GM18502 (cell line): Measurements from ENCODE around the gene PDZD4.
A peak's percentile ranks its signal among the peaks of the same experiment; 100 is the strongest.

Experiments
- ATAC-seq: cut with Tn5 transposase; IDR thresholded peaks from one replicate; pipeline ENCODE4 v1.9.1; 2021; ENCODE audit warnings: mild to moderate bottlenecking; ENCODE audit not compliant: unreplicated experiment, poor library complexity

The PDZD4 gene

DNA sequence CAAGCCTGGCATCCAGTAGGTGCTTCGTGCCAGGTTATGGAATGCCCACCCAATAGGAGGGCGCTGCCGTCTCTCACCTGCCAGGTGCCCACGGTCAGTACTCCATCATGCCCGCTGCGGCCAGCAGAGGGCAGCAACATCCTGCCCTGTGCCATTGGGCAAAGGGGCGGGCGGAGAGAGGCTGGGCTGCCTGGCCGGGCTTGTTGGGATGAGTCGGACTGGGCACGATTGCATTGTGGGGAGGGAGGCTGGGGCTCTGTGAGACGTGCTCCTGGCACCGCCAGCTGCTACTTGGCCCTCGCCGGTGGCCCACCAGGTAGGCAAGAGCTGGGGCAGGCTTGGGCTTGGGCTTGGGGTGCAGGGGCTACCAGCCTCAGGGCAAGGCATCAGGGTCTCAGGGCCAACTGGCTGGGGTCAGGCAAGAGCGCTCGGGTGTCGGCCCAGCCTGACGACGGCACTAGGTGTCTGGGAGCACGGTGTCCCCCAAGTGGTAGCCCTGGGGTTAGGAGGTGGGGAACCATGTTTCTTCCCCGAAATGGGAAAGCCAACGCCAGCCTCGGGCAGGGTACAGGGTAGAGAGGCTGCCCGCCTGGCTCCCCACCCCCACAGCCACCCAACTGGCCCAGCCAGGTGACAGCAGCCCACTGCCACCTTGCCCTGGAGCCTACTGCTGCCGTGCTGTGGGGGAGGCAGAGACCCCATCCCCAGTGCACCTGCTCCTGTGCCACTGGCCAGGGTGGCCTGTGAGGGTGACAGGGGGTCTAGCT is 66.2 kb downstream of the PDZD4 start, which contains the start of gene PLXNB3:
PLXNB3 (plus strand) TSS at position 261 of the 767 bp plus-strand sequence. CDS start 1,287 bp downstream, outside the sequence.
- ATAC-seq, result peak; percentile 70

DNA sequence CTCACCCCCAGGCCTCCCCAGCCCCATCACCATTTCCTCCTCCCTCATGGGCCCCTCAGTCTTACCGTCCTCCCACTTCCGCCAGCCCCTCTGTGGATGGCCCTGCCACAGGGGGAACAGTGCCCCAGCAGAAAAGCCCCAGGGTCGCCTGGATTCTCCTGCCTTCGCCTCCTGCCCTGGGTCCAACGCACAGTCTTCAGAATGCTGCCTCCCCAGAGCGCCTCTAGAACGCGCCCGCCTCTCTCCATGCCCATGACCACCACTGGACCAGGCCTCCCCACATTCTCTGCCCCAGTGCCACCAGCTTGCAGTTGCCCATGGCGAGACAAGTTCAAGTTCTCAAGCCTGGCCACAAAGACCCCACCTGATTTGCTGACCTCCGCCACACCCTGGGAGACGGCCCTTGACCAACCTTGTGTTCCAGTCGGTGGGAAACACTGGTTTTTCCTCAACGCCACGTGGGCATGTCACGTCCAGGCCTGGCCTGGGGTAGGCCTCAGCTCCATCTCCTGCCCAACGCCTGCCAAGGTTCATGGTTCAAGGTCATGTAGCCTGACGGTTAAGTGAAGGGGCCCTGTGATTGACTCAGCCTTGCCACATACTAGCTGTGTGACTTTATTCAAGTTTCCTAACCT is 66.9 kb downstream of the PDZD4 start:
- no peak for ATAC-seq

DNA sequence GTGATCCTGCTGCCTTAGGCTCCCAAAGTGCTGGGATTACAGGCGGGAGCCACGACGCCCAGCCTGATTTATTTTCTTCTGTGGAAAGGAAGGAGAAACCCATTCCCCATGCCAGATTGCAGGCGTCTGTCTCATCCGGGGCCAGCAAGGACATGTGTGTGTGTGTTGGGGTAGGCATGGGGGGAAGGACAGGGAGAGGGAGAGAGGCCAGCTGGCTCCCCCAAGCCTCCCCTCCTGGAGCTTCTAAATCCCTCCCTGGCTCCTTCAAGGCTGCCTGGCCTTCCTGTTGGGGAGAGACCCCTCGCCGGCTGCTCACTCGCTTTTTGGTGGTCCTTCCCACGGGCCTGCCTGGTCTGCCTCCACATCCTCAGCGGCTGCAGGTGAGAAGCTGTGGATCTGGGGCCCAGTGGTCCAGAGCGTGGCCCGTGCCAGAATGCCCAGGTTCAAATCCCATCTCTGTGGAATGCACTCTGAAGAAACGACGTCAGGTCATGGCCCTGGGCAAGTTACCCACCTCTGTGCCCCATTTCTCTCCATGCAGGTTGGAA is 67.6 kb downstream of the PDZD4 start:
- ATAC-seq, result no peak

GRCh38 chrX:153761863-153762262 is 68.5 kb downstream of the PDZD4 start:
- no peak for ATAC-seq

DNA sequence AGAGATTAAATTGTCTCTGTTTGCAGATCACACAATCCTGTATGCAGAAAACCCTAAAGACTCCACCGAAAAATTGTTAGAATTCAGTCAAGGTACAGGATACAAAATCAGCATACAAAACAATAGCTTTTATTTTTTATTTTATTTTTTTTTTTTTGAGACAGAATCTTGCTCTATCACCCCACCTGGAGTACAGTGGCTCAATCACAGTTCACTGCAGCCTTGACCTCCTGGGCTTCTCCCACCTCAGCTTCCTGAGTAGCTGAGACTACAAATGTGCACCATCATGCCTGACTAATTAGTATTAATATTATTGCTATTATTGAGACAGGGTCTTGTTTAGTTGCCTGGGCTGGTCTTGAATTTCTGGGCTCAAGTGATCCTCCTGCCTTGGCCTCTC is 75.2 kb downstream of the PDZD4 start:
- ATAC-seq, result no peak
